Kidney (tissue), 14 donors: ENCODE measurements around the gene SMAD6. TPM values are rescaled to one million over a fixed set of nuclear protein-coding genes. Genes with fewer than 3 reads are reported as not detected.
A peak's percentile ranks its signal among the peaks of the same experiment; 100 is the strongest.

ENCODE experiments used
- DNase-seq, 5 donors: peaks; one replicate each; pipeline ENCODE4 v3.0.0-alpha.2; 2013 to 2020
- FAIRE-seq: peaks from 2 replicates; lab custom pipeline; 2012; peaks lifted over from hg19 to GRCh38; lab: Jason Lieb, UNC
- H3K27ac ChIP-seq, 2 donors: one replicate each; pipeline ENCODE4 v1.7.0; 2013; ENCODE audit warnings: low read depth in 2 of 2, low read length in 2 of 2, inconsistent platforms in 1 of 2
- H3K27me3 ChIP-seq: one replicate; pipeline ENCODE4 v1.7.1; 2013; ENCODE audit warnings: low read length, inconsistent platforms; ENCODE audit not compliant: control insufficient read depth, insufficient read depth
- H3K36me3 ChIP-seq, 3 donors: one replicate each; pipeline versions ENCODE4 v1.7.0 to v1.7.1; 2013; ENCODE audit warnings: low read length in 3 of 3, control low read depth in 1 of 3, inconsistent platforms in 1 of 3; ENCODE audit not compliant: insufficient read depth in 3 of 3, control insufficient read depth in 2 of 3
- H3K4me1 ChIP-seq, 3 donors: one replicate each; pipeline versions ENCODE4 v1.7.0 to v1.7.1; 2013; ENCODE audit warnings: low read length in 3 of 3, inconsistent platforms in 1 of 3, low read depth in 1 of 3; ENCODE audit not compliant: control insufficient read depth in 2 of 3, insufficient read depth in 2 of 3
- H3K4me3 ChIP-seq, 3 donors: one replicate each; pipeline versions ENCODE4 v1.7.0 to v1.8.1; 2013; ENCODE audit warnings: low read length in 3 of 3, control low read depth in 1 of 3, inconsistent platforms in 1 of 3
- H3K9ac ChIP-seq, 3 donors: one replicate each; pipeline versions ENCODE4 v1.7.0 to v1.7.1; 2013; ENCODE audit warnings: low read length in 3 of 3, control low read depth in 1 of 3, inconsistent platforms in 1 of 3
- H3K9me3 ChIP-seq, 3 donors: one replicate each; pipeline versions ENCODE4 v1.7.0 to v1.7.1; 2013; ENCODE audit warnings: low read length in 3 of 3, control low read depth in 1 of 3, inconsistent platforms in 1 of 3; ENCODE audit not compliant: control insufficient read depth in 2 of 3, insufficient read depth in 1 of 3
- CTCF ChIP-seq: IDR thresholded peaks from 3 replicates; pipeline ENCODE4 v1.5.1; 2012; ENCODE audit warnings: mild to moderate bottlenecking, moderate library complexity, borderline replicate concordance; ENCODE audit not compliant: insufficient read depth; ENCODE audit errors: extremely low read depth
- intact Hi-C: fragments of 100-400 bp; cut with DNase I; formaldehyde crosslinking; loops from one replicate; pipeline ENCODE4 v1.11.1; 2022
- polyA plus RNA-seq: library from polyadenylated mRNA; stranded (reverse); fragments of 350-450 nt; fragmentation: Illumina TruSeq; extraction: RNeasy Lipid Tissue Mini Kit (QIAGEN cat#74804); gene quantifications from one replicate; pipeline ENCODE4 v1.2.3, GENCODE V29; 2014; ENCODE audit warnings: low read depth, low replicate concordance; ENCODE audit not compliant: insufficient read depth
- total RNA-seq: library from RNA; stranded (reverse); fragmentation: NEBNext Ultra II Directional; extraction: Animal tissue kit (Norgen Biotek cat#: 25700); gene quantifications from one replicate; pipeline ENCODE4 v1.2.1, GENCODE V29; 2021
- donor health status: control.
- donor health status: control.
- donor health status: control.
- donor health status: control.
- donor health status: control.
- donor health status: DM: yes; HTN: yes; CAD: no.
- donor health status: Normal renal cell carcinoma (clear cell type).

The SMAD6 gene
- total and polyA plus RNA-seq, 2 donors from 2014 or later = 15.4 to 23.0 TPM

GRCh38 chr15:66802025-66803001 lies 100.3 kb downstream of the SMAD6 start:
- no peaks in the 10 kb centered on the region for H3K9me3 ChIP-seq
- DNase-seq = peak in 2 of 5 donors; percentile 61 to 74
- no peak for FAIRE-seq
- H3K4me1 ChIP-seq = peaks cover 5 to 12% (median 9%) of the 10 kb centered on the region in 3 donors
- H3K27me3 ChIP-seq = no peaks in the 10 kb centered on the region
- peak overlapping the region; percentile 23 to 62 for H3K27ac ChIP-seq
- H3K9ac ChIP-seq = peak overlapping the region in 1 of 3 donors; percentile 3
- TF ChIP-seq CTCF = no peak
- no peaks in the 10 kb centered on the region for H3K36me3 ChIP-seq
- intact Hi-C loops = no loop called here
- H3K4me3 ChIP-seq = no peak overlapping the region

- intact Hi-C loops = no loop called here
- H3K27me3 ChIP-seq = no peaks in the 10 kb centered on the region
- H3K27ac ChIP-seq = peak overlapping the region; percentile 33 to 62
- peaks cover 5 to 12% (median 9%) of the 10 kb centered on the region in 3 donors for H3K4me1 ChIP-seq
- FAIRE-seq (no peak), DNase-seq (peak; percentile 92 to 98 (median 95))
- no peak for TF ChIP-seq CTCF
- H3K9ac ChIP-seq = peak overlapping the region in 1 of 3 donors; percentile 3
- no peaks in the 10 kb centered on the region for H3K9me3 ChIP-seq
- no peak overlapping the region for H3K4me3 ChIP-seq
- H3K36me3 ChIP-seq = no peaks in the 10 kb centered on the region
Measured at GRCh38 chr15:66803182-66803729, 101.2 kb downstream of the SMAD6 start.

GRCh38 chr15:66803749-66804148 lies 101.7 kb downstream of the SMAD6 start:
- TF ChIP-seq CTCF = no peak
- peak overlapping the region in 1 of 2 donors; percentile 33 for H3K27ac ChIP-seq
- peaks cover 5 to 12% (median 9%) of the 10 kb centered on the region in 3 donors for H3K4me1 ChIP-seq
- H3K9ac ChIP-seq = no peak overlapping the region
- no peaks in the 10 kb centered on the region for H3K27me3 ChIP-seq
- intact Hi-C loops = no loop called here
- no peaks in the 10 kb centered on the region for H3K9me3 ChIP-seq
- FAIRE-seq (no peak), DNase-seq (no peak)
- H3K4me3 ChIP-seq = no peak overlapping the region
- H3K36me3 ChIP-seq = no peaks in the 10 kb centered on the region
